SK-N-SH treated with all-trans-retinoic acid at 6 μM for 48 hours (cell line): ENCODE measurements around the gene BACH1.

ENCODE experiments used
- CREB5 ChIP-seq: fragments of 250-450 bp; sonication (Bioruptor Pico); IDR thresholded peaks from 2 replicates; pipeline ENCODE4 v1.5.1; 2020; ENCODE audit warnings: low read depth, mild to moderate bottlenecking, moderate library complexity
- ESRRG ChIP-seq: fragments of 250-450 bp; sonication (Bioruptor Pico); IDR thresholded peaks from 2 replicates; pipeline ENCODE4 v1.6.1; 2021; ENCODE audit warnings: mild to moderate bottlenecking
- GLIS3 ChIP-seq: fragments of 250-450 bp; sonication (Bioruptor Pico); IDR thresholded peaks from 2 replicates; pipeline ENCODE4 v1.5.0; 2020; ENCODE audit warnings: mild to moderate bottlenecking, moderate library complexity
- ISL1 ChIP-seq: fragments of 250-450 bp; sonication (Bioruptor Pico); IDR thresholded peaks from 2 replicates; pipeline ENCODE4 v2.1.2; 2022; ENCODE audit warnings: mild to moderate bottlenecking, moderate library complexity
- PATZ1 ChIP-seq: fragments of 250-450 bp; sonication (Bioruptor Pico); IDR thresholded peaks from 2 replicates; pipeline ENCODE4 v1.8.0; 2020; ENCODE audit warnings: mild to moderate bottlenecking, moderate library complexity, borderline replicate concordance
- RARB ChIP-seq: fragments of 250-450 bp; sonication (Bioruptor Pico); IDR thresholded peaks from 2 replicates; pipeline ENCODE4 v1.8.0; 2021; ENCODE audit warnings: mild to moderate bottlenecking, moderate library complexity
- TCF4 ChIP-seq: fragments of 250-450 bp; sonication (Bioruptor Pico); IDR thresholded peaks from 2 replicates; pipeline ENCODE4 v1.8.0; 2021; ENCODE audit warnings: mild to moderate bottlenecking, moderate library complexity, borderline replicate concordance
- TSHZ2 ChIP-seq: fragments of 250-450 bp; sonication (Bioruptor Pico); IDR thresholded peaks from 2 replicates; pipeline ENCODE4 v1.5.0; 2020; ENCODE audit warnings: mild to moderate bottlenecking, moderate library complexity
- ZFP30 ChIP-seq: fragments of 450-650 bp; formaldehyde crosslinking; IDR thresholded peaks from 2 replicates; pipeline ENCODE4 v1.5.0; 2022; ENCODE audit warnings: mild to moderate bottlenecking, moderate library complexity

GRCh38 chr21:29293495-29293894 lies 5.2 kb upstream of the BACH1 start:
- TF ChIP-seq CREB5 (CRISPR knock-in tag) (no peak), TCF4 (no peak), TSHZ2 (CRISPR knock-in tag) (no peak), ISL1 (CRISPR knock-in tag) (no peak), GLIS3 (CRISPR knock-in tag) (no peak), RARB (no peak), PATZ1 (CRISPR knock-in tag) (no peak), ZFP30 (CRISPR knock-in tag) (no peak), ESRRG (CRISPR knock-in tag) (no peak)
